K562 (cell line): ENCODE measurements around the gene DNAJB12. TPM values are rescaled to one million over a fixed set of nuclear protein-coding genes. Genes with fewer than 3 reads are reported as not detected.
"Not testable (repeated sequence)": the region's sequence is repeated elsewhere in the genome, so short reads cannot be mapped to it uniquely, and the experiment has no call there.

Source experiments
- ATAC-seq: fragments of 200-7000 bp; cut with Tn5 transposase; 3 replicates; pipeline ENCODE4 v1.9.1; 2020; ENCODE audit warnings: moderate library complexity
- BruUV-seq: library from RNA; stranded (reverse); fragments of 400-500 nt; replicated peaks from 2 replicates; lab custom pipeline; 2021; lab: Mats Ljungman, UMichigan
- CTCF ChIA-PET: fragments of 300-600 bp; formaldehyde crosslinking; extraction: SDS; loops from one replicate; lab custom pipeline; 2021; ENCODE audit warnings: low intra/inter-chr PET ratio; lab: Yijun Ruan, JAX
- POLR2A ChIA-PET: fragments of 300-600, 350-650 bp; sonication (Branson Sonifier 250); formaldehyde crosslinking; extraction: SDS; loops from one replicate; lab custom pipeline; 2021; ENCODE audit warnings: antibody characterized with exemption, inconsistent platforms; lab: Yijun Ruan, JAX
- DNase-seq, 4 experiments: peaks; one replicate each; pipeline versions ENCODE4 v3.0.0 to v3.0.0-alpha.2; 2011 to 2018; ENCODE audit warnings: low spot score in 3 of 4, mixed read lengths in 3 of 4; ENCODE audit errors: extremely low read depth in 1 of 4
- FAIRE-seq: peaks from 2 replicates; lab custom pipeline; 2011; peaks lifted over from hg19 to GRCh38; lab: Jason Lieb, UNC
- H2AFZ ChIP-seq: 2 replicates; pipeline ENCODE4 v1.6.0; 2011; ENCODE audit warnings: low read depth, low read length, control low read depth, inconsistent platforms
- H3K27ac ChIP-seq: fragments of 200-600 bp; 3 replicates; pipeline ENCODE4 v1.8.0; 2011; ENCODE audit warnings: low read depth, mild to moderate bottlenecking, control low read depth, inconsistent platforms, low read length, moderate library complexity, mixed read lengths; ENCODE audit errors: extremely low read depth
- H3K27me3 ChIP-seq, 2 experiments: fragments of 300-600 bp in 1 of 2; 2 replicates in 1 of 2; 3 replicates in 1 of 2; pipeline versions ENCODE4 v1.6.0 to v1.8.0; 2011; ENCODE audit warnings: inconsistent platforms in 2 of 2, low read length in 2 of 2, mild to moderate bottlenecking in 1 of 2, mixed read lengths in 1 of 2, moderate library complexity in 1 of 2; ENCODE audit not compliant: control insufficient read depth in 2 of 2, insufficient read depth in 2 of 2
- H3K36me3 ChIP-seq: fragments of 300-600 bp; 3 replicates; pipeline ENCODE4 v1.8.0; 2011; ENCODE audit warnings: mild to moderate bottlenecking, low read length, inconsistent platforms; ENCODE audit not compliant: control insufficient read depth, insufficient read depth
- H3K4me1 ChIP-seq, 2 experiments: fragments of 200-600 bp in 1 of 2; replicated peaks in 1 of 2; 2 replicates in 1 of 2; 3 replicates in 1 of 2; pipeline versions ENCODE4 v1.5.1 to v1.8.0; 2011; ENCODE audit warnings: inconsistent platforms in 2 of 2, low read length in 2 of 2, mild to moderate bottlenecking in 1 of 2, mixed read lengths in 1 of 2, moderate library complexity in 1 of 2; ENCODE audit not compliant: control insufficient read depth in 2 of 2, insufficient read depth in 2 of 2
- H3K4me2 ChIP-seq: 2 replicates; pipeline ENCODE4 v1.6.1; 2011; ENCODE audit warnings: low read length, control low read depth, inconsistent platforms, mixed read lengths; ENCODE audit not compliant: insufficient read depth
- H3K4me3 ChIP-seq: fragments of 200-600 bp; sonication (generic), shearing (Covaris generic); 2 replicates; pipeline ENCODE4 v1.5.1; 2016; ENCODE audit warnings: control low read depth, inconsistent platforms
- H3K79me2 ChIP-seq: fragments of 200-600 bp; 3 replicates; pipeline ENCODE4 v1.8.0; 2011; ENCODE audit warnings: low read length, inconsistent platforms; ENCODE audit not compliant: control insufficient read depth, insufficient read depth
- H3K9ac ChIP-seq, 2 experiments: 2 replicates each; pipeline versions ENCODE4 v1.6.0 to v1.6.1; 2011; ENCODE audit warnings: low read depth in 2 of 2, low read length in 2 of 2, control low read depth in 1 of 2, inconsistent platforms in 1 of 2, mild to moderate bottlenecking in 1 of 2, mixed read lengths in 1 of 2; ENCODE audit not compliant: insufficient read depth in 1 of 2
- H3K9me1 ChIP-seq: one replicate; pipeline ENCODE4 v1.6.0; 2011; ENCODE audit warnings: inconsistent platforms, mild to moderate bottlenecking, low read length, moderate library complexity; ENCODE audit not compliant: control insufficient read depth, insufficient read depth
- H3K9me3 ChIP-seq: replicated peaks from 2 replicates; pipeline ENCODE4 v1.5.1; 2011; ENCODE audit warnings: low read depth, low read length, inconsistent platforms; ENCODE audit not compliant: control insufficient read depth, insufficient read depth
- H4K20me1 ChIP-seq: replicated peaks from 2 replicates; pipeline ENCODE4 v1.6.1; 2011; ENCODE audit warnings: low read length, inconsistent platforms, mixed read lengths; ENCODE audit not compliant: control insufficient read depth, insufficient read depth
- CREB3 ChIP-seq: fragments of 450-650 bp; conservative IDR thresholded peaks from 2 replicates; pipeline ENCODE4 v1.6.1; 2016; ENCODE audit warnings: missing genetic modification characterization, low read depth, mild to moderate bottlenecking, missing compliant biosample characterization, moderate library complexity
- CUX1 ChIP-seq: fragments of 200-800 bp; sonication (Bioruptor generic); IDR thresholded peaks from 2 replicates; pipeline ENCODE4 v1.6.1; 2016; ENCODE audit warnings: missing genetic modification characterization, missing compliant biosample characterization
- ELF4 ChIP-seq: fragments of 450-650 bp; formaldehyde crosslinking; IDR thresholded peaks from 2 replicates; pipeline ENCODE4 v1.4.0; 2022; ENCODE audit warnings: missing genetic modification characterization
- MYC ChIP-seq, 2 experiments: fragments of 250-450 bp in 1 of 2; sonication (Bioruptor Pico) in 1 of 2; IDR thresholded peaks; 2 replicates each; pipeline versions ENCODE4 v1.5.1 to v1.6.1; 2012 to 2021; ENCODE audit warnings: low read depth in 2 of 2, borderline replicate concordance in 1 of 2, improper control_type of control experiment in 1 of 2, low read length in 1 of 2, mild to moderate bottlenecking in 1 of 2, moderate library complexity in 1 of 2
- NUFIP1 ChIP-seq: fragments of 450-650 bp; IDR thresholded peaks from 2 replicates; pipeline ENCODE4 v1.6.1; 2018; ENCODE audit not compliant: partially characterized antibody
- RBM39 ChIP-seq: fragments of 200-400 bp; formaldehyde crosslinking; optimal IDR thresholded peaks from 2 replicates; pipeline ENCODE3; 2018; ENCODE audit warnings: low read depth, low read length
- WGBS: fragments of 100-300 bp; shearing (Covaris generic); methylation state at CpG from one replicate; pipeline ENCODE4 v1.1.6; 2016; ENCODE audit warnings: low coverage, mixed read lengths; ENCODE audit not compliant: insufficient coverage; ENCODE audit errors: missing lambda C conversion rate; 5-methylcytosine and 5-hydroxymethylcytosine counted together
- in situ Hi-C: fragments of 300-500 bp; cut with MboI; formaldehyde crosslinking; loops from 4 replicates; pipeline ENCODE4 v1.15.0; 2018; ENCODE audit warnings: inconsistent platforms, mixed read lengths
- intact Hi-C: fragments of 100-400 bp; cut with micrococcal nuclease; formaldehyde crosslinking; loops from 2 replicates; pipeline ENCODE4 v1.14.2; 2022
- polyA plus RNA-seq, 8 experiments: library from polyadenylated mRNA; depleted of rRNA in 4 of 8; stranded (reverse) in 5 of 8; unstranded in 3 of 8; fragments of >200 nt; fragmentation: Nextera tagmentation in 2 of 8; fragmentation: Illumina TruSeq in 1 of 8; extraction: Ambion mirVana in 2 of 8; extraction: Trizol in 1 of 8; gene quantifications; 2 replicates each; pipeline versions ENCODE4 v1.2.1 to v1.2.3, GENCODE V29; 2011 to 2014; ENCODE audit warnings: inconsistent platforms in 1 of 8, missing spikeins in 1 of 8
- total RNA-seq, 7 experiments: library from RNA; depleted of rRNA in 6 of 7; stranded (reverse); fragments of >200 nt in 6 of 7; fragmentation: Illumina TruSeq in 2 of 7; extraction: Trizol in 2 of 7; gene quantifications; 2 replicates each; pipeline versions ENCODE4 v1.2.1 to v1.2.3, GENCODE V29; 2011 to 2021; ENCODE audit warnings: low replicate concordance in 1 of 7

Gene DNAJB12
- total and polyA plus RNA-seq, 9 of the 15 experiments (the other 6 are each of a cell fraction or from before 2014, with no cell fraction given), result 3.5 to 31.5 (median 20.3) TPM

GRCh38 chr10:72385724-72386123, 31.0 kb upstream of the DNAJB12 start (continued):
- no peak for TF ChIP-seq CUX1 (CRISPR knock-in tag)
- TF ChIP-seq CREB3 (tag), result no peak
- TF ChIP-seq MYC (IDR thresholded peaks at IDR 0.05; ENCODE audit: low read depth, low read length), result no peak
- no peak for TF ChIP-seq MYC (CRISPR knock-in tag; IDR thresholded peaks at IDR 0.05; ENCODE audit: borderline replicate concordance, low read depth)
- TF ChIP-seq ELF4 (CRISPR knock-in tag), result no peak
- no peak for TF ChIP-seq NUFIP1
- no peak for TF ChIP-seq RBM39
- TF ChIP-seq, all 486 proteins: peak for 0

GRCh38 chr10:72384982-72385381, 30.3 kb upstream of the DNAJB12 start:
- H4K20me1 ChIP-seq, FAIRE-seq, H3K27ac ChIP-seq, BruUV-seq, H3K27me3 ChIP-seq, H3K9me1 ChIP-seq, H3K9ac ChIP-seq, H2AFZ ChIP-seq, ATAC-seq, H3K4me3 ChIP-seq, H3K79me2 ChIP-seq, H3K4me1 ChIP-seq, H3K36me3 ChIP-seq, DNase-seq, CTCF ChIA-PET, H3K9me3 ChIP-seq, H3K4me2 ChIP-seq, in situ Hi-C loops, intact Hi-C loops: not testable (repeated sequence)
- POLR2A ChIA-PET, result interaction anchor here (0.6 to 1.4 kb wide), 3 partner anchors 9 to 322 kb away, joined by 3 read pairs; no protein-coding TSS in a partner anchor
- 69% methylated on average over 7 of the region's 7 CpGs for whole genome bisulfite sequencing
